Hepatocyte (in vitro differentiated cells): ENCODE results near the gene UMAD1. TPM values are rescaled to one million over a fixed set of nuclear protein-coding genes. Genes with fewer than 3 reads are reported as not detected.

Experiments
- DNase-seq: peaks from one replicate; pipeline ENCODE4 v3.0.0-alpha.2; 2016; ENCODE audit warnings: low spot score
- H2AFZ ChIP-seq: fragments of 200-600 bp; sonication (generic); 2 replicates; pipeline ENCODE4 v1.6.0; 2016; ENCODE audit warnings: antibody characterized with exemption, mild to moderate bottlenecking
- H3K27ac ChIP-seq: fragments of 200-600 bp; sonication (generic); 2 replicates; pipeline ENCODE4 v1.5.1; 2016; ENCODE audit warnings: mild to moderate bottlenecking
- H3K27me3 ChIP-seq: fragments of 200-600 bp; sonication (generic); 2 replicates; pipeline ENCODE4 v1.6.1; 2016
- H3K36me3 ChIP-seq: fragments of 200-600 bp; sonication (generic); replicated peaks from 2 replicates; pipeline ENCODE4 v1.5.1; 2016; ENCODE audit warnings: low read depth; ENCODE audit not compliant: insufficient read depth
- H3K4me1 ChIP-seq: fragments of 200-600 bp; sonication (generic); 2 replicates; pipeline ENCODE4 v1.5.1; 2016; ENCODE audit warnings: mild to moderate bottlenecking, moderate library complexity; ENCODE audit not compliant: insufficient read depth
- H3K4me2 ChIP-seq: fragments of 200-600 bp; sonication (generic); 2 replicates; pipeline ENCODE4 v1.6.0; 2016
- H3K4me3 ChIP-seq: fragments of 200-600 bp; sonication (generic); 2 replicates; pipeline ENCODE4 v1.5.1; 2016; ENCODE audit warnings: mild to moderate bottlenecking
- H3K79me2 ChIP-seq: fragments of 200-600 bp; sonication (generic); 2 replicates; pipeline ENCODE4 v1.6.0; 2017; ENCODE audit warnings: mild to moderate bottlenecking
- H3K9me2 ChIP-seq: fragments of 200-600 bp; sonication (generic); replicated peaks from 2 replicates; pipeline ENCODE4 v1.6.0; 2017; ENCODE audit warnings: mild to moderate bottlenecking; ENCODE audit not compliant: insufficient read depth
- H3K9me3 ChIP-seq: fragments of 200-600 bp; sonication (generic); 2 replicates; pipeline ENCODE4 v1.5.1; 2016; ENCODE audit warnings: low read depth, mild to moderate bottlenecking
- H4K20me1 ChIP-seq: fragments of 200-600 bp; sonication (generic); 2 replicates; pipeline ENCODE4 v1.6.0; 2016; ENCODE audit warnings: mild to moderate bottlenecking; ENCODE audit not compliant: insufficient read depth, poor library complexity, severe bottlenecking
- EZH2 ChIP-seq: fragments of 200-600 bp; sonication (generic); IDR thresholded peaks from 2 replicates; pipeline ENCODE4 v1.6.1; 2016; ENCODE audit warnings: antibody characterized with exemption, mild to moderate bottlenecking, borderline replicate concordance
- EZH2phosphoT487 ChIP-seq: fragments of 200-600 bp; sonication (generic); IDR thresholded peaks from one replicate; pipeline ENCODE4 v1.6.1; 2018; ENCODE audit warnings: antibody characterized with exemption, mild to moderate bottlenecking, low read depth, moderate library complexity; ENCODE audit not compliant: unreplicated experiment, severe bottlenecking
- WGBS: methylation state at CpG from one replicate; pipeline ENCODE4 v1.1.6; 2016; ENCODE audit warnings: low lambda C conversion rate; ENCODE audit errors: missing lambda C conversion rate; 5-methylcytosine and 5-hydroxymethylcytosine counted together
- polyA plus RNA-seq: library from polyadenylated mRNA; unstranded; fragments of >200 nt; fragmentation: Nextera tagmentation; extraction: Ambion mirVana; gene quantifications from 2 replicates; pipeline ENCODE4 v1.2.1, GENCODE V29; 2016
- total RNA-seq: library from RNA; depleted of rRNA; stranded (reverse); fragments of >200 nt; gene quantifications from 2 replicates; pipeline ENCODE4 v1.2.3, GENCODE V29; 2014
- TF ChIP-seq, protein P1 (sequence below): fragments of 200-600 bp; sonication (generic); IDR thresholded peaks from 2 replicates; pipeline ENCODE4 v1.5.1; 2016; ENCODE audit warnings: antibody characterized with exemption, mild to moderate bottlenecking; ENCODE audit not compliant: poor library complexity

The UMAD1 gene
- total and polyA plus RNA-seq, 2 experiments from 2014 or later: 15.7 to 29.0 TPM

DNA sequence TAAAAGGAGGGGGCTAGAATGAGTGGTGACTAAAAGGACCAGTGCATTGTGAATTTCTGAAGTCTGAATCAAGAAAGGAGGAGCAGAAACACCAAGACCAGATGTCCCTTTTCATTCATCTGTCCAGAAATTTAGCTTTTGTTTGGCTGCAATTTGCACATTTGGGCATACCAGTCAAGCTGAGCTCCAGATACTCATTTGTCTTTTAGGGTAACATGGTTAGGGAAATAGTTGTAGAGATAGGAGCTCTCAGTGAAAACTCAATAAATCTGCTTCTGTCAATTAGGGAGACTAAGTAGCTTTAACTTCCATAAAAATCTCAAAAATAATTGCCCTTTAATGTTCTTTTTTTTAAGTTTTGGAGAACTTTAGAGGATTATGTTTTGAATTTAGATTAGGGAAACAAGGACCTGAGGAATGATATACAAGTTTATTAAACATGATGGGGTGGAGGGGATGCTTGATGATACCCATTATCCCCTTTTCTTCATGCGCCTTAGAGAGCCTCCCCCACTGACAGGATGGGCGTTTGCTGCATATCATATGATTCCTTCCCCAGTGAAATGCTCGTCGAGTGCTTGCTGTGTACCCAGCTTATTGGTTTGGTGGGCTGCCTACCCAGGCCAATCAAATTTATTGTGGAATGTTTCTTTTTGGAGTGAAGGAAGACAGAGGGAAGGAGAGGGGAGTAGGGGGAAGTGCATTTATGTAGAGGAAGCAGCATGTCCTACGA is 128.6 kb downstream of the UMAD1 start:
- TF ChIP-seq EZH2phosphoT487: no peak
- TF ChIP-seq, protein P1, sequence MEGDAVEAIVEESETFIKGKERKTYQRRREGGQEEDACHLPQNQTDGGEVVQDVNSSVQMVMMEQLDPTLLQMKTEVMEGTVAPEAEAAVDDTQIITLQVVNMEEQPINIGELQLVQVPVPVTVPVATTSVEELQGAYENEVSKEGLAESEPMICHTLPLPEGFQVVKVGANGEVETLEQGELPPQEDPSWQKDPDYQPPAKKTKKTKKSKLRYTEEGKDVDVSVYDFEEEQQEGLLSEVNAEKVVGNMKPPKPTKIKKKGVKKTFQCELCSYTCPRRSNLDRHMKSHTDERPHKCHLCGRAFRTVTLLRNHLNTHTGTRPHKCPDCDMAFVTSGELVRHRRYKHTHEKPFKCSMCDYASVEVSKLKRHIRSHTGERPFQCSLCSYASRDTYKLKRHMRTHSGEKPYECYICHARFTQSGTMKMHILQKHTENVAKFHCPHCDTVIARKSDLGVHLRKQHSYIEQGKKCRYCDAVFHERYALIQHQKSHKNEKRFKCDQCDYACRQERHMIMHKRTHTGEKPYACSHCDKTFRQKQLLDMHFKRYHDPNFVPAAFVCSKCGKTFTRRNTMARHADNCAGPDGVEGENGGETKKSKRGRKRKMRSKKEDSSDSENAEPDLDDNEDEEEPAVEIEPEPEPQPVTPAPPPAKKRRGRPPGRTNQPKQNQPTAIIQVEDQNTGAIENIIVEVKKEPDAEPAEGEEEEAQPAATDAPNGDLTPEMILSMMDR: no peak
- no peak for TF ChIP-seq EZH2
- no peak for DNase-seq
- no peaks in the 10 kb centered on the region for H3K27me3 ChIP-seq
- 82% methylated on average over 5 of the region's 5 CpGs for WGBS
- H3K79me2 ChIP-seq: no peaks in the 10 kb centered on the region
- peaks cover 4% of the 10 kb centered on the region for H3K4me1 ChIP-seq
- no peaks in the 10 kb centered on the region for H3K36me3 ChIP-seq
- H3K4me3 ChIP-seq: no peak overlapping the region
- no peaks in the 10 kb centered on the region for H4K20me1 ChIP-seq
- H2AFZ ChIP-seq: no peak overlapping the region
- no peaks in the 10 kb centered on the region for H3K9me2 ChIP-seq
- no peaks in the 10 kb centered on the region for H3K9me3 ChIP-seq
- H3K27ac ChIP-seq: no peak overlapping the region
- no peak overlapping the region for H3K4me2 ChIP-seq

DNA sequence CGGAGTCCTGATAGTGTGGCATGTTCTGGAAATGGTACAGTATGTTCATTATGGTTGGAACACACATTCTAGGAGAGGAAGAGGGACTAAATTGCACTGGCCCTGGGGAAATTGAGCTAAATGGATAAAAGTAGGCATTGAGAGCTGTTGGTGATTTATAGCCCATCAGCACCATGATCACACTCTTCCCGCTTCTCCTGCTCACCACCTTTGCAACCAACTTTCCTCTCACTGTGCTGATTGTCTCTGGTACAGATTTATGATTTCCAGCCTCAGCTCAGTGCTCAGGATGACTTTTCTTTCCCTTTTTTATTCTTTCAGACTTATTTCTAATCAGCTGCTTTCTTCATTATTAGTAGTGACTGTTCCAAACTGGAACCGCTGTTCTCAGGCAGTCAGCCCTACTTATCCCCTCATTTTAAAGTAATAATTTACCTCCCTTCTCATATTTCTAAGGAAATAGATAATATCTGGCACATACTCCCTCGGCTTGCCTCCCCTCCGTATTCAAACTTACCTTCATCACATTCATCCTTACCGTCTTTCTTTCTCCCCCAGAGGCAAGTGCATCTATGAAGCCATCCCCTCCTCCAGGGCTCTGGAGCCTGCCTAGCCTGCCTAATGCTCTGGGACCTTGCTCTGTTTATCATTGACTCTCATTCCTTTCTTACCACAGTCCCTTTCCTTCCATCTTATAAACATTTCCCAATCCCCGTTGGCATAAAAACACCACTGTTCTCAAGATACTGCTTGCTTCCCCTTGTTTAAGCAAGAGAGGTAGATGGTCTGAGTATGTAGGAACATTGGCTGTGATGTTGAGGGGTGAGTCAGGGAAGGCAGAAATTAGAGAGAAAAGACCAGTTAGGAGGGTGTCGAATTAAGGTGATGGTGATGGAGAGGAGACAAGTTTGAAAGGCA is 129.4 kb downstream of the UMAD1 start:
- Histone ChIP-seq H3K4me2 (no peak overlapping the region), H3K9me2 (no peaks in the 10 kb centered on the region), H4K20me1 (no peaks in the 10 kb centered on the region), H3K4me3 (no peak overlapping the region), H2AFZ (no peak overlapping the region), H3K27ac (no peak overlapping the region), H3K36me3 (no peaks in the 10 kb centered on the region), H3K9me3 (no peaks in the 10 kb centered on the region), H3K79me2 (no peaks in the 10 kb centered on the region), H3K4me1 (peaks cover 4% of the 10 kb centered on the region), H3K27me3 (no peaks in the 10 kb centered on the region)
- TF ChIP-seq, protein P1: no peak
- no peak for TF ChIP-seq EZH2
- TF ChIP-seq EZH2phosphoT487: no peak
- DNase-seq: no peak
- 68% methylated on average over 8 of the region's 8 CpGs for WGBS

DNA sequence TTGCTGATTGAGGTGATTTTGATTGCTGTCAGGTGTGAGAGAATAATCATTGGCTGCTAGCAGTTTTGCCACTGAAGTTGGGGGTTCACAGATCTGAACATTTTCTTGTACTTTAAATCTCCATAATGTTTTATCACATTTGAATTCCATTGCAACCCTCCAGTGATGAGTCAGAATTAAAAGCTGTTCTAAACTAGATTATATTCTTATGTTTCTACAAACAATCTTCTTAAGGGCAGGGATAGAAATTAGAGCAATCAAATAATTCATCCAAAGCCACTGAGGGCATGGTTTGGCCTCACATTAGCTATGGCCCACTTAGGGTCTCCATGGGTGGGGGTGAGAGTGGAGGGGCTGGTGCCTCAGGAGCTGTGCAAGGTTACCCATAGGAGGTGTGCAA is 130.9 kb downstream of the UMAD1 start:
- Histone ChIP-seq H3K4me2 (no peak overlapping the region), H3K27me3 (no peaks in the 10 kb centered on the region), H4K20me1 (no peaks in the 10 kb centered on the region), H3K9me3 (no peaks in the 10 kb centered on the region), H3K79me2 (no peaks in the 10 kb centered on the region), H3K4me1 (peaks cover 4% of the 10 kb centered on the region), H3K27ac (no peak overlapping the region), H2AFZ (no peak overlapping the region), H3K36me3 (no peaks in the 10 kb centered on the region), H3K9me2 (no peaks in the 10 kb centered on the region), H3K4me3 (no peak overlapping the region)
- TF ChIP-seq, protein P1: no peak
- TF ChIP-seq EZH2phosphoT487 (no peak), EZH2 (no peak)
- DNase-seq: no peak
